Pancreas (tissue), 10 donors: ENCODE results near the gene CXCR2. TPM values are rescaled to one million over a fixed set of nuclear protein-coding genes. Genes with fewer than 3 reads are reported as not detected.
A peak's percentile ranks its signal among the peaks of the same experiment; 100 is the strongest.

Source experiments
- ATAC-seq, 4 donors: fragments of 200-7000 bp; cut with Tn5 transposase; one replicate each; pipeline versions ENCODE4 v1.8.0 to v1.9.1; 2020; ENCODE audit warnings: mild to moderate bottlenecking in 4 of 4, moderate library complexity in 4 of 4
- DNase-seq, 6 donors: peaks; one replicate each; pipeline ENCODE4 v3.0.0-alpha.2; 2020
- FAIRE-seq: peaks from 2 replicates; lab custom pipeline; 2012; peaks lifted over from hg19 to GRCh38; lab: Jason Lieb, UNC
- H3K27ac ChIP-seq, 4 donors: fragments of 200-600 bp; sonication (generic); 1 replicate in 3 of 4; 2 replicates in 1 of 4; pipeline versions ENCODE4 v1.5.0 to v1.8.0; 2020
- H3K27me3 ChIP-seq, 4 donors: fragments of 200-600 bp; one replicate each; pipeline ENCODE4 v1.8.0; 2021
- H3K36me3 ChIP-seq, 3 donors: fragments of 200-600 bp; sonication (generic) in 1 of 3; one replicate each; pipeline versions ENCODE4 v1.5.0 to v1.8.0; 2020 to 2021
- H3K4me1 ChIP-seq, 3 donors: fragments of 200-600 bp; one replicate each; pipeline ENCODE4 v1.8.0; 2021
- H3K4me3 ChIP-seq, 4 donors: fragments of 200-600 bp; sonication (generic) in 2 of 4; one replicate each; pipeline versions ENCODE4 v1.5.0 to v1.8.0; 2020 to 2021
- H3K9me3 ChIP-seq, 4 donors: fragments of 200-600 bp; one replicate each; pipeline ENCODE4 v1.8.0; 2021
- CTCF ChIP-seq, 4 donors: fragments of 200-600 bp; sonication (generic) in 3 of 4; IDR thresholded peaks; one replicate each; pipeline versions ENCODE4 v1.5.0 to v1.8.0; 2021; ENCODE audit warnings: antibody characterized with exemption in 4 of 4
- WGBS, 2 donors: extraction: QIAGEN DNeasy Blood & Tissue Kit; methylation state at CpG; one replicate each; pipeline ENCODE4 v1.1.7; 2013; 5-methylcytosine and 5-hydroxymethylcytosine counted together
- intact Hi-C, 3 donors: fragments of 100-400 bp; cut with DNase I; formaldehyde crosslinking; loops; one replicate each; pipeline versions ENCODE4 v1.11.1 to v1.14.2; 2022
- polyA plus RNA-seq, 2 donors: library from polyadenylated mRNA; stranded (reverse); fragments of 200-250 nt; gene quantifications; one replicate each; pipeline ENCODE4 v1.2.3, GENCODE V29; 2013
- total RNA-seq, 6 donors: library from RNA; stranded (reverse); fragmentation: NEBNext Ultra II Directional in 4 of 6; extraction: Animal tissue kit (Norgen Biotek cat#: 25700) in 4 of 6; gene quantifications; one replicate each; pipeline versions ENCODE4 v1.2.1 to v1.2.4, GENCODE V29; 2021 to 2023
- donor health status: healthy with polysubstance abuse.
- donor health status: DM: no; HTN: no; CAD: no; lungs with moderate emphysema.
- donor health status: DM: no; HTN: no; CAD: no.
- donor health status: control.
- donor health status: control.
- donor health status: Bipolar disorder and iron deficiency.
- donor health status: DM: yes; HTN: yes; CAD: no.
- donor health status: DM: no; HTN: no; CAD: no.
- donor health status: DM: no; HTN: no; CAD: no.
- donor health status: DM: yes; HTN: yes; CAD: no.

Gene CXCR2
- total and polyA plus RNA-seq, 8 donors, result 0.07 to 1.5 (median 0.90) TPM; not detected in 3

GRCh38 chr2:218155953-218156479 is 30.2 kb downstream of the CXCR2 start:
- no peak overlapping the region for H3K4me3 ChIP-seq
- TF ChIP-seq CTCF (IDR thresholded peaks at IDR 0.05), result no peak
- no peaks in the 10 kb centered on the region for H3K36me3 ChIP-seq
- H3K27me3 ChIP-seq, result no peaks in the 10 kb centered on the region
- 84 to 87% methylated on average over 7 of the region's 7 CpGs for WGBS, 2 donors
- no peaks in the 10 kb centered on the region for H3K4me1 ChIP-seq
- H3K9me3 ChIP-seq, result no peaks in the 10 kb centered on the region
- no peak for DNase-seq
- ATAC-seq, result no peak
- intact Hi-C loops, result no loop called here
- FAIRE-seq, result no peak
- H3K27ac ChIP-seq, result no peak overlapping the region

DNA sequence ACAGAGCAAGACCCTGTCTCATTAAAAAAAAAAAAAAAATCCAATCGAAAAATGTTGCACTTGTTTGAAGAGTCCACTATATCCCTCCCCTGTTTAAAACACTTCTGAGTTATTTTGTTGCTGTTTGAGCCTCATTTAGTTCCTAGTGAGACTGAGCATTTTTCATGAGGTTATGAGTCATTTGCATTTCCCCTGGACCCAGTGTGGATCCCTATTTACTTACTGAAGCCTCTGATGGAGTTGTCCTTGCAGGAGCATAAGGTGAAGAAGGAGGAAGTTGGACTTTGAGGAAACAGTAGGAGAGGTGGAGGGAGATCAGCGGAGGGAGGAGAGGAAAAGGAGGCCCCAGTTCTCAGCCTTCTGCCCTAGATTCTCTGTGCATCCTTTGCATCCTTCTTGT is 35.8 kb downstream of the CXCR2 start:
- WGBS, 2 donors, result 55 to 56% methylated on average over 2 of the region's 2 CpGs
- DNase-seq (no peak), ATAC-seq (no peak), FAIRE-seq (no peak)
- Histone ChIP-seq H3K27me3 (no peaks in the 10 kb centered on the region), H3K36me3 (no peaks in the 10 kb centered on the region), H3K27ac (no peak overlapping the region), H3K4me1 (no peaks in the 10 kb centered on the region), H3K4me3 (no peak overlapping the region), H3K9me3 (no peaks in the 10 kb centered on the region)
- intact Hi-C loops, result no loop called here
- no peak for TF ChIP-seq CTCF (IDR thresholded peaks at IDR 0.05)

- H3K9me3 ChIP-seq, result no peaks in the 10 kb centered on the region
- H3K4me3 ChIP-seq, result no peak overlapping the region
- DNase-seq (no peak), FAIRE-seq (no peak), ATAC-seq (no peak)
- H3K4me1 ChIP-seq, result no peaks in the 10 kb centered on the region
- 72 to 90% methylated on average over 1 of the region's 1 CpG for WGBS, 2 donors
- intact Hi-C loops, result no loop called here
- no peak overlapping the region for H3K27ac ChIP-seq
- H3K27me3 ChIP-seq, result no peaks in the 10 kb centered on the region
- TF ChIP-seq CTCF (IDR thresholded peaks at IDR 0.05), result no peak
- H3K36me3 ChIP-seq, result no peaks in the 10 kb centered on the region
Observed at GRCh38 chr2:218162814-218163213, 37.0 kb downstream of the CXCR2 start.

GRCh38 chr2:218166791-218167190 is 41.0 kb downstream of the CXCR2 start, which contains the start of gene CXCR1:
TSS of gene CXCR1 (minus strand) at chr2:218166962. CDS start at chr2:218165211, 1,751 bp downstream.
- whole genome bisulfite sequencing, 2 donors, result 78 to 86% methylated on average over 3 of the region's 3 CpGs
- Histone ChIP-seq H3K4me3 (no peak within 1 kb of the TSS), H3K4me1 (no peaks in the 10 kb centered on the region), H3K9me3 (no peaks in the 10 kb centered on the region), H3K36me3 (no peaks in the 10 kb centered on the region), H3K27ac (no peak within 1 kb of the TSS), H3K27me3 (no peaks in the 10 kb centered on the region)
- DNase-seq, result no peak
- no peak for FAIRE-seq
- intact Hi-C loops, result no loop called here
- no peak for TF ChIP-seq CTCF (IDR thresholded peaks at IDR 0.05)
- ATAC-seq, result peak in 1 of 4 donors; percentile 17

DNA sequence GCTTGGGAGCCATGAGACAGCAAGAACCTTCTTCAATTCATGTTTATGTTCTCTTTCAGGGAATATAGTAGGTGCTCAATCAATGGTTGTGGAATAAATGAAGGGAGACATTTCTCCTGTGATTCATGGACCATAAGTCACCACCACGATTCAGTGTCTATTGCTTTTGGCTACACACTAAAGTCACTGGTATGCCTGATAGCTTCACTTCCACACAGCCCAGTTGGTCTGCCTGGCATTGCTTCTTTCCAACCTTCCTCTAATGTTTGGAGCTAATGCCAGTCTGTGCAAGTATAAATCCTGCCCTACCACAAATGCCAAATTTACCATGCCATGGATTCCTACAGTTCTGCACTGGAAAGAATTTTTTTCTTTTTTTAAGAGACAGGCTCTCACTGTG is 42.2 kb downstream of the CXCR2 start:
- H3K27ac ChIP-seq, result no peak overlapping the region
- FAIRE-seq (no peak), ATAC-seq (no peak), DNase-seq (no peak)
- WGBS, 2 donors, result 78 to 89% methylated on average over 1 of the region's 1 CpG
- no peak overlapping the region for H3K4me3 ChIP-seq
- no peaks in the 10 kb centered on the region for H3K9me3 ChIP-seq
- TF ChIP-seq CTCF (IDR thresholded peaks at IDR 0.05), result no peak
- no peaks in the 10 kb centered on the region for H3K27me3 ChIP-seq
- H3K4me1 ChIP-seq, result no peaks in the 10 kb centered on the region
- H3K36me3 ChIP-seq, result no peaks in the 10 kb centered on the region
- intact Hi-C loops, result no loop called here
